ENCODE measurements around the gene PBX1.

Gene PBX1

DNA sequence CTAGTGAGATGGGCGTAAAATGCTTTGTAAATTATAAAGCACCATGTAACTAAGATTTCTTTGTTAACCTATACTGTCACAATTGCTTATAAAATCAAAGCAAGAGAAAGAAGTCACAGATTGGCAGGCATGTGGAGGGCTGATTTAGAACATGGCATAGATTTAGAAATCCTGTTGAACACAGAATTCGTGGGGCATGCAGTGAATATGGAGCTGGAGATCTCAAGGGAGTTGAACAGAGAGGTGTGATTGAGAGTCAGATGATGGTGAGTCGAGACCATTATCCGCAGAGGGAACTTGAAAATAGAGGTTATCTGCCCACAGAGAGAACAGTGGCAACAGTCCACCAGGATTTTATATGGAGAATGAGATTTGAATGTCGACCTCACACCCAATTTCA lies 27.6 kb downstream of the PBX1 start:
- Histone ChIP-seq H3K27me3 (ENCODE audit: control insufficient read depth, low read length) (no peaks in the 10 kb centered on the region; the same call in 1 of the 2 replicates), H3F3A (ENCODE audit: control insufficient read depth, insufficient read depth) (no peaks in the 10 kb centered on the region), H4K20me1 (ENCODE audit: control insufficient read depth, insufficient read depth, low read depth, low read length) (no peaks in the 10 kb centered on the region), H3K27ac (ENCODE audit: low read depth, low read length) (no peak overlapping the region), H3K4me3 (ENCODE audit: low read length) (no peak overlapping the region), H3K4me1 (ENCODE audit: control insufficient read depth, low read length) (no peaks in the 10 kb centered on the region), H3K79me2 (ENCODE audit: control insufficient read depth, low read length) (no peaks in the 10 kb centered on the region), H3K36me3 (ENCODE audit: control insufficient read depth, low read length) (no peaks in the 10 kb centered on the region), H3K9me2 (replicated peaks; ENCODE audit: control insufficient read depth, low read length) (no peaks in the 10 kb centered on the region), H3K9me3 (ENCODE audit: control insufficient read depth, insufficient read depth, low read length) (no peaks in the 10 kb centered on the region), H3K4me2 (ENCODE audit: low read length) (no peak overlapping the region)
- TF ChIP-seq CTCF (IDR thresholded peaks at IDR 0.05; ENCODE audit: low read depth, low read length, poor library complexity, severe bottlenecking), result no peak
- no peak for TF ChIP-seq EZH2phosphoT487 (IDR thresholded peaks at IDR 0.05; ENCODE audit: borderline replicate concordance, low read length)

- Histone ChIP-seq H3K4me2 (ENCODE audit: low read length) (no peak overlapping the region), H3K4me3 (ENCODE audit: low read length) (no peak overlapping the region), H3K9me3 (ENCODE audit: control insufficient read depth, insufficient read depth, low read length) (no peaks in the 10 kb centered on the region), H3K27me3 (ENCODE audit: control insufficient read depth, low read length) (no peaks in the 10 kb centered on the region; the same call in 1 of the 2 replicates), H3K36me3 (ENCODE audit: control insufficient read depth, low read length) (no peaks in the 10 kb centered on the region), H3F3A (ENCODE audit: control insufficient read depth, insufficient read depth) (no peaks in the 10 kb centered on the region), H4K20me1 (ENCODE audit: control insufficient read depth, insufficient read depth, low read depth, low read length) (no peaks in the 10 kb centered on the region), H3K9me2 (replicated peaks; ENCODE audit: control insufficient read depth, low read length) (no peaks in the 10 kb centered on the region), H3K27ac (ENCODE audit: low read depth, low read length) (no peak overlapping the region), H3K4me1 (ENCODE audit: control insufficient read depth, low read length) (no peaks in the 10 kb centered on the region), H3K79me2 (ENCODE audit: control insufficient read depth, low read length) (no peaks in the 10 kb centered on the region)
- no peak for TF ChIP-seq EZH2phosphoT487 (IDR thresholded peaks at IDR 0.05; ENCODE audit: borderline replicate concordance, low read length)
- TF ChIP-seq CTCF (IDR thresholded peaks at IDR 0.05; ENCODE audit: low read depth, low read length, poor library complexity, severe bottlenecking), result no peak
Observed at GRCh38 chr1:164587617-164588501, 28.9 kb downstream of the PBX1 start.

DNA sequence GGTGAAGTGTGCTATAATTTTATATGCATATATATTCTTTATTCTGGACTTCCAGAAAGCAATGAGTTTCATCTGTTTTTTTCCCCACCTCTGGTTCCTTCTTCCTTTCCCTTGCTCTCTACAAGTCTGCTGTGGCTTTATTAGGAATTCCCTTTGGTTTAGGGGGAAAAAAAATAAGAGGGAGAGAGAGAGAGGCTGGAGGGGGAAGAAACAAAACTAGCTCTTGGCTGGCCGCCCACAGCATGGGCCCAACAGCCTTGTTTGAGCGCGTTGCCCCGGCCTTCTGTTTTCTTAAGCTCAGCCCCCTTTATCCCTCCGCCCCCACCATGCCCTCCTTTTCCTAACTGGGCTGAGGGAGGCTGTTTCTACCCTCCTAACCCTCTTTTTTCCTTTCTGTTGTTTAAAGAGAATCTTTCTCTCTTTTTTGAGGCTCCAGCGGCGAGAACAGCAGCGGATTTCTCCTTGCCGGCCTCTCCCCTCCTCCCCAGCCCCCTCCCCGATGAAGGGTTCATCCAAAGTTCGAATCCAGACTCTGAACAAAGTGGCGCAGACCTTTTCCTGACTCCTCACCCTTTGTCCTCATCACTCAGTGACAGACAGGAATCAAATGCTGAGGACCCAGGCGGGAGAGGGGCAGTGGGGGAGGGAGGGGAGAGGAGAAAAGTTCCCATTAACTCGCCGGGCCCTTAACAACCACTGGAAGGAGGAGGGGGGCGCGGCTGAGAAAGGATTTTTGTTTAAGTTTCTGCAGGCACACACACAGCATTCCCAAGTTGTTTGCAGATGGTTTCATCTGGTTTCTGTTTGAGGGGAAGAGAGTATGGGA lies 29.7 kb downstream of the PBX1 start:
- H3K27me3 ChIP-seq (ENCODE audit: control insufficient read depth, low read length), result no peaks in the 10 kb centered on the region; the same call in 1 of the 2 replicates
- TF ChIP-seq CTCF (IDR thresholded peaks at IDR 0.05; ENCODE audit: low read depth, low read length, poor library complexity, severe bottlenecking), result no peak
- no peak for TF ChIP-seq EZH2phosphoT487 (IDR thresholded peaks at IDR 0.05; ENCODE audit: borderline replicate concordance, low read length)
- no peaks in the 10 kb centered on the region for H4K20me1 ChIP-seq (ENCODE audit: control insufficient read depth, insufficient read depth, low read depth, low read length)
- H3K4me1 ChIP-seq (ENCODE audit: control insufficient read depth, low read length), result no peaks in the 10 kb centered on the region
- no peak overlapping the region for H3K4me2 ChIP-seq (ENCODE audit: low read length)
- no peaks in the 10 kb centered on the region for H3F3A ChIP-seq (ENCODE audit: control insufficient read depth, insufficient read depth)
- no peaks in the 10 kb centered on the region for H3K36me3 ChIP-seq (ENCODE audit: control insufficient read depth, low read length)
- no peak overlapping the region for H3K4me3 ChIP-seq (ENCODE audit: low read length)
- no peaks in the 10 kb centered on the region for H3K9me3 ChIP-seq (ENCODE audit: control insufficient read depth, insufficient read depth, low read length)
- H3K79me2 ChIP-seq (ENCODE audit: control insufficient read depth, low read length), result no peaks in the 10 kb centered on the region
- H3K27ac ChIP-seq (ENCODE audit: low read depth, low read length), result no peak overlapping the region
- no peaks in the 10 kb centered on the region for H3K9me2 ChIP-seq (replicated peaks; ENCODE audit: control insufficient read depth, low read length)

Data from DOHH2 (cell line).